Measurements from ENCODE around the gene C13orf46.
"Not testable (repeated sequence)": the region's sequence is repeated elsewhere in the genome, so short reads cannot be mapped to it uniquely, and the experiment has no call there.

C13orf46 gene

GRCh38 chr13:113973218-113974164, at the start of gene C13orf46:
Gene C13orf46, minus strand, starts transcription at chr13:113974076. Its CDS starts 79 bp downstream, at chr13:113973997.
- TF ChIP-seq CTCF (conservative IDR thresholded peaks at IDR 0.05; ENCODE audit: control insufficient read depth, insufficient read depth, low read depth, low read length), result no peak
- DNase-seq (ENCODE audit: low read depth), result no peak
- no peak within 1 kb of the TSS for H3K4me3 ChIP-seq (ENCODE audit: control insufficient read depth, low read depth, low read length)

- H3K4me3 ChIP-seq (ENCODE audit: control insufficient read depth, low read depth, low read length), result no peak overlapping the region
- TF ChIP-seq CTCF (conservative IDR thresholded peaks at IDR 0.05; ENCODE audit: control insufficient read depth, insufficient read depth, low read depth, low read length), result no peak
- no peak for DNase-seq (ENCODE audit: low read depth)
Observed at GRCh38 chr13:114022876-114023275, 49.0 kb upstream of the C13orf46 start.

- H3K4me3 ChIP-seq (ENCODE audit: control insufficient read depth, low read depth, low read length), result no peak overlapping the region
- TF ChIP-seq CTCF (conservative IDR thresholded peaks at IDR 0.05; ENCODE audit: control insufficient read depth, insufficient read depth, low read depth, low read length), result no peak
- DNase-seq (ENCODE audit: low read depth), result no peak
Observed at GRCh38 chr13:114022309-114022669, 48.4 kb upstream of the C13orf46 start.

GRCh38 chr13:114021464-114022308, 47.8 kb upstream of the C13orf46 start:
- no peak overlapping the region for H3K4me3 ChIP-seq (ENCODE audit: control insufficient read depth, low read depth, low read length)
- no peak for TF ChIP-seq CTCF (conservative IDR thresholded peaks at IDR 0.05; ENCODE audit: control insufficient read depth, insufficient read depth, low read depth, low read length)
- DNase-seq (ENCODE audit: low read depth), result no peak

- TF ChIP-seq CTCF (conservative IDR thresholded peaks at IDR 0.05; ENCODE audit: control insufficient read depth, insufficient read depth, low read depth, low read length), result no peak
- DNase-seq (ENCODE audit: low read depth), result no peak
- no peak overlapping the region for H3K4me3 ChIP-seq (ENCODE audit: control insufficient read depth, low read depth, low read length)
Observed at GRCh38 chr13:114020750-114021463, 47.0 kb upstream of the C13orf46 start.

GRCh38 chr13:114020134-114020533, 46.3 kb upstream of the C13orf46 start:
- DNase-seq (ENCODE audit: low read depth); H3K4me3 ChIP-seq (ENCODE audit: control insufficient read depth, low read depth, low read length): not testable (repeated sequence)

All from fibroblast of mammary gland (primary cell).